Activated CD8-positive, alpha-beta T cell treated with anti-CD3 and anti-CD28 coated beads, Interleukin-2, amount 10 ng/mL, durations not matched to agents 7 days and 5 days (primary cell): ENCODE results near the gene CMC1. TPM values are rescaled to one million over a fixed set of nuclear protein-coding genes. Genes with fewer than 3 reads are reported as not detected.

ENCODE experiments used
- ATAC-seq: fragments of 150-1000 bp; cut with Tn5 transposase; one replicate; pipeline ENCODE4 v1.10.0; 2021; ENCODE audit warnings: moderate library complexity
- CTCF ChIA-PET: fragments of 350-600 bp; sonication (Branson Sonifier 250); formaldehyde crosslinking; loops from one replicate; lab custom pipeline; 2021; ENCODE audit warnings: antibody characterized with exemption; lab: Charles Lee
- POLR2A ChIA-PET: fragments of 350-600 bp; sonication (Branson Sonifier 250); formaldehyde crosslinking; loops from one replicate; lab custom pipeline; 2021; ENCODE audit warnings: antibody characterized with exemption; lab: Charles Lee
- DNase-seq: peaks from one replicate; pipeline ENCODE4 v3.0.0-alpha.2; 2020
- H3K27ac Mint-ChIP-seq: one replicate; pipeline ENCODE4 v1.8.0; 2021; ENCODE audit warnings: mild to moderate bottlenecking, mixed read lengths
- H3K27me3 Mint-ChIP-seq: one replicate; pipeline ENCODE4 v1.8.0; 2021; ENCODE audit warnings: low read depth, mixed read lengths
- H3K36me3 Mint-ChIP-seq: one replicate; pipeline ENCODE4 v1.8.0; 2021; ENCODE audit warnings: low read depth, mixed read lengths
- H3K4me1 Mint-ChIP-seq: one replicate; pipeline ENCODE4 v1.8.0; 2021; ENCODE audit warnings: low read depth, mixed read lengths
- H3K4me3 Mint-ChIP-seq: one replicate; pipeline ENCODE4 v1.8.0; 2021; ENCODE audit warnings: mild to moderate bottlenecking, mixed read lengths
- H3K9me3 Mint-ChIP-seq: one replicate; pipeline ENCODE4 v1.8.0; 2022; ENCODE audit warnings: mixed read lengths; ENCODE audit not compliant: insufficient read depth
- total RNA-seq, 2 experiments: library from RNA; stranded (reverse); gene quantifications; one replicate each; pipeline ENCODE4 v1.2.3, GENCODE V29; 2021

The CMC1 gene
- total RNA-seq, 2 experiments from 2014 or later: 16.8 to 20.8 TPM

GRCh38 chr3:28343144-28343543 is 101.7 kb downstream of the CMC1 start:
- H3K36me3 Mint-ChIP-seq: peaks cover 29% of the 10 kb centered on the region
- POLR2A ChIA-PET: no interaction called here
- no peak for ATAC-seq
- H3K9me3 Mint-ChIP-seq: no peaks in the 10 kb centered on the region
- peaks cover 45% of the 10 kb centered on the region for H3K4me1 Mint-ChIP-seq
- no peaks in the 10 kb centered on the region for H3K27me3 Mint-ChIP-seq
- no peak for DNase-seq
- CTCF ChIA-PET: interaction anchor here (1.4 to 3.2 kb wide), 2 partner anchors 9 to 631 kb away, joined by 4 to 14 read pairs; no protein-coding TSS in a partner anchor
- H3K4me3 Mint-ChIP-seq: no peak overlapping the region
- H3K27ac Mint-ChIP-seq: no peak overlapping the region

DNA sequence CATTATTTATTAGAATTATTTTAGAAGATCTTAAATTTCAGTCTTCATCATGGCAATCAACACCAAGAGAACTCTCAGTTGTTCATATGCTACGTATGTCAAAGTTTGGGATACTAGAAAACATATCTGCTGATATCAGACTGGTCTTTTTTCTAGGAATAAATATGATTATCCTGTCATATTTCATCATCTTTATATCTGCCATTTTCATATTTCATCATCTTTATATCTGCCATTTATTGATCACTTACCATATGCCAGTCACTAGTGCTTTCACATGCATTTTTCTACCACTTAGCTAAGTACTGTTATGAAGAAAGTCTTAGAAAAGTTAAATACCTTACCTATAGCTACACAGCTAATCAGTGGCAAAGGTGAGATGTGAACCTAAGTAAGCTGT is 104.3 kb downstream of the CMC1 start:
- H3K36me3 Mint-ChIP-seq: peaks cover 30% of the 10 kb centered on the region
- no peak overlapping the region for H3K4me3 Mint-ChIP-seq
- peaks cover 54% of the 10 kb centered on the region for H3K4me1 Mint-ChIP-seq
- peaks cover 3% of the 10 kb centered on the region for H3K9me3 Mint-ChIP-seq
- POLR2A ChIA-PET: no interaction called here
- no peak overlapping the region for H3K27ac Mint-ChIP-seq
- DNase-seq: no peak
- no peaks in the 10 kb centered on the region for H3K27me3 Mint-ChIP-seq
- CTCF ChIA-PET: interaction anchor here (1.0 kb wide), 1 partner anchor 17 kb away, joined by 3 read pairs; no protein-coding TSS in a partner anchor
- no peak for ATAC-seq

GRCh38 chr3:28347374-28348264 is 106.2 kb downstream of the CMC1 start:
- peaks cover 17% of the 10 kb centered on the region for H3K9me3 Mint-ChIP-seq
- H3K4me1 Mint-ChIP-seq: peaks cover 54% of the 10 kb centered on the region
- ChIA-PET POLR2A (interaction anchor here (0.6 to 2.4 kb wide), 14 partner anchors 8 to 1180 kb away, joined by 3 to 23 read pairs (median 6); partner anchors contain the start of gene SLC4A7), CTCF (interaction anchor here (1.0 to 3.3 kb wide), 5 partner anchors 12 to 636 kb away, joined by 3 to 14 read pairs (median 4); no protein-coding TSS in a partner anchor)
- peak overlapping the region; percentile 97 for H3K4me3 Mint-ChIP-seq
- peaks cover 38% of the 10 kb centered on the region for H3K36me3 Mint-ChIP-seq
- DNase-seq (no peak), ATAC-seq (no peak)
- peak overlapping the region; percentile 97 for H3K27ac Mint-ChIP-seq
- H3K27me3 Mint-ChIP-seq: no peaks in the 10 kb centered on the region

DNA sequence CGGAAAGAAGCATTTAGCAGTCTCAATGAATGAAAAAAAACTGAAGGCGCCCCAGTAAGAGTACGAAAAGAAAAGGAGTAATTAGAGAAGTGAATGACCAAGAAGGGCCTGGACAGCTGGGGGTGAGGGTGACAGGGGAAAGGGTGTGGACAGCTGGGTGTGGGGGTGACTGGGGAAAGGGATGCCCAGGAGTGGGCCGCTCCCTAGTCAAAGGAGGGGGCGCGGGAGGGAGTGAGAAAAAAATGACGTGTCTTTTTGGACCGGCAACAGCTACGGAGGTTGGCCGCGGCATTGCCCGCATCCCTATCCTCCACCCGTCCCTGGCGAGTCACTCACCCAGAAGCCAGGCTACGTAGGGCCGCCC is 106.8 kb downstream of the CMC1 start:
- Mint-ChIP-seq H3K27me3 (no peaks in the 10 kb centered on the region), H3K27ac (peak overlapping the region; percentile 97), H3K36me3 (peaks cover 39% of the 10 kb centered on the region), H3K9me3 (peaks cover 17% of the 10 kb centered on the region), H3K4me3 (peak overlapping the region; percentile 97), H3K4me1 (peaks cover 47% of the 10 kb centered on the region)
- no peak for DNase-seq
- ChIA-PET POLR2A (interaction anchor here (0.6 to 2.4 kb wide), 18 partner anchors 9 to 1181 kb away, joined by 3 to 23 read pairs (median 5); partner anchors contain the start of gene SLC4A7), CTCF (interaction anchor here (0.7 to 3.3 kb wide), 8 partner anchors 9 to 636 kb away, joined by 3 to 14 read pairs (median 4); no protein-coding TSS in a partner anchor)
- ATAC-seq: peak; percentile 88

GRCh38 chr3:28348629-28349468 is 107.4 kb downstream of the CMC1 start, which contains the start of the genes AZI2 and ZCWPW2:
Gene AZI2, minus strand, starts transcription at chr3:28348824. Its CDS starts 8,207 bp downstream, at chr3:28340617.
Gene ZCWPW2, plus strand, starts transcription at chr3:28348721. Its CDS starts 64,348 bp downstream, at chr3:28413069.
- peaks cover 20% of the 10 kb centered on the region for H3K9me3 Mint-ChIP-seq
- ATAC-seq: peak; percentile 87

DNA sequence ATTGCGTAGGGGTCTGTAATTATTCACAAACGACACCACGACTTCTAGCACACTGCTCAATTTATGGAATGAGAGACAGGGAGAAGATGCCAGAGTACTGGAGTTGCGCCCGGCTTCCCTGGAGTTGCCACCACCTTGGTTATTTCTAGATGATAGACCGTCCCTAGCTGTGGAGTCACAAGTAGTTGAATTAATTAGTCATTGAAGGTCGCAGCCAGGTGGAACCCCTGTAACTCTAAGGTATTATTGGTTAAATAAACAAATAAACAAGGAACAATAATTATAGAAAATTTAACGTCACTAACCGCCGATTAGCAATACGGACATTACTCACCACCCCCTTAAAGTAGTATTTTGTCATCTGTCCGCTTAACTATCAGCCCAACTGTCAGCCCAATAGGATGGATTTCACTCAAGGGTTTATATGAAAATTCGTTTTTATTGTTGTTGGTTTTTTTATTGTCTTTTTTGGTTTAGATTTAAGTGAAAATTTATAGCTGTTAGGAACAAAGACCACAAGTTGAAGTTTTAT is 108.1 kb downstream of the CMC1 start:
- no peak for DNase-seq
- ATAC-seq: peak; percentile 0
- Mint-ChIP-seq H3K27me3 (no peaks in the 10 kb centered on the region), H3K4me3 (peak overlapping the region; percentile 97), H3K27ac (peak overlapping the region; percentile 97), H3K36me3 (peaks cover 48% of the 10 kb centered on the region), H3K4me1 (peaks cover 43% of the 10 kb centered on the region), H3K9me3 (peaks cover 20% of the 10 kb centered on the region)
- ChIA-PET CTCF (interaction anchor here (0.5 to 3.3 kb wide), 10 partner anchors 10 to 638 kb away, joined by 3 to 14 read pairs (median 4); partner anchors contain the start of gene EOMES), POLR2A (interaction anchor here (0.7 to 2.4 kb wide), 19 partner anchors 10 to 899 kb away, joined by 3 to 23 read pairs (median 5); partner anchors contain the start of gene SLC4A7)

More at GRCh38 chr3:28348629-28349468, 107.4 kb downstream of the CMC1 start, which contains the start of the genes AZI2 and ZCWPW2:
- POLR2A ChIA-PET: interaction anchor here (0.6 to 2.4 kb wide), 22 partner anchors 9 to 1182 kb away, joined by 3 to 23 read pairs (median 5); partner anchors contain the start of gene SLC4A7
- H3K36me3 Mint-ChIP-seq: peaks cover 45% of the 10 kb centered on the region
- H3K27ac Mint-ChIP-seq: peak within 1 kb of the TSS; percentile 97
- H3K4me1 Mint-ChIP-seq: peaks cover 43% of the 10 kb centered on the region
- CTCF ChIA-PET: interaction anchor here (0.5 to 3.3 kb wide), 13 partner anchors 10 to 637 kb away, joined by 3 to 14 read pairs (median 4); partner anchors contain the start of gene EOMES
- no peaks in the 10 kb centered on the region for H3K27me3 Mint-ChIP-seq
- peak; percentile 95 for DNase-seq
- H3K4me3 Mint-ChIP-seq: peak within 1 kb of the TSS; percentile 97

Other genes with a start within 250 kb of the CMC1 start
- gene ZCWPW2, start 107.1 kb downstream of the CMC1 start, total RNA-seq: under 1 TPM; 0.31 to 0.42 TPM
- gene AZI2, start 107.2 kb downstream of the CMC1 start, total RNA-seq: 10 to 100 TPM; 52.0 to 55.3 TPM